ENCODE results near the gene FGR. TPM values are rescaled to one million over a fixed set of nuclear protein-coding genes. Genes with fewer than 3 reads are reported as not detected.

FGR gene
- total RNA-seq, 1 donor from 2014 or later: 149 TPM

DNA sequence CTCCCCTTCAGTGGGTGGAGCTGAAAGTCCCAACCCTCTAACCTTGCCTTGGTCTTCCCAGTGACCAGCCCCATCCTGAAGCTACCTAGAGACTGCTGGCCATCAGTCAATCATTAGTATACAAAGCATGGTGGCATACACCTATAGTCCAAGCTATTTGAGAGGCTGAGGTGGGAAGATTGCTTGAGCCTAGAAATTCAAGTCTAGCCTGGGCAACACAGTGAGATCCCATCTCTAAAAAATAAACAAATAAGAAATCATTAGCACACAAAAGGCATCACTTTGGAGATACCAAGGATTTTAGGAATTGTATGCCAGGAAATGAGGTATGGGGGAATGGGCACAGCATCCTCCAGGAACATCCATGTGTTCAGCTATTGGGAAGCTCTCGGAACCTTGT is 41.4 kb upstream of the FGR start:
- H3K4me1 ChIP-seq: peaks cover 14% of the 10 kb centered on the region
- H3K36me3 ChIP-seq: no peaks in the 10 kb centered on the region
- intact Hi-C loops (cut with DNase I): no loop called here
- no peaks in the 10 kb centered on the region for H3K27me3 ChIP-seq
- no peak overlapping the region for H3K27ac ChIP-seq
- no peak overlapping the region for H3K4me3 ChIP-seq
- DNase-seq (no peak), ATAC-seq (no peak)
- TF ChIP-seq, protein P1, sequence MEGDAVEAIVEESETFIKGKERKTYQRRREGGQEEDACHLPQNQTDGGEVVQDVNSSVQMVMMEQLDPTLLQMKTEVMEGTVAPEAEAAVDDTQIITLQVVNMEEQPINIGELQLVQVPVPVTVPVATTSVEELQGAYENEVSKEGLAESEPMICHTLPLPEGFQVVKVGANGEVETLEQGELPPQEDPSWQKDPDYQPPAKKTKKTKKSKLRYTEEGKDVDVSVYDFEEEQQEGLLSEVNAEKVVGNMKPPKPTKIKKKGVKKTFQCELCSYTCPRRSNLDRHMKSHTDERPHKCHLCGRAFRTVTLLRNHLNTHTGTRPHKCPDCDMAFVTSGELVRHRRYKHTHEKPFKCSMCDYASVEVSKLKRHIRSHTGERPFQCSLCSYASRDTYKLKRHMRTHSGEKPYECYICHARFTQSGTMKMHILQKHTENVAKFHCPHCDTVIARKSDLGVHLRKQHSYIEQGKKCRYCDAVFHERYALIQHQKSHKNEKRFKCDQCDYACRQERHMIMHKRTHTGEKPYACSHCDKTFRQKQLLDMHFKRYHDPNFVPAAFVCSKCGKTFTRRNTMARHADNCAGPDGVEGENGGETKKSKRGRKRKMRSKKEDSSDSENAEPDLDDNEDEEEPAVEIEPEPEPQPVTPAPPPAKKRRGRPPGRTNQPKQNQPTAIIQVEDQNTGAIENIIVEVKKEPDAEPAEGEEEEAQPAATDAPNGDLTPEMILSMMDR (IDR thresholded peaks at IDR 0.05): no peak
- no peaks in the 10 kb centered on the region for H3K9me3 ChIP-seq

- no peaks in the 10 kb centered on the region for H3K27me3 ChIP-seq
- no peak for DNase-seq
- ATAC-seq: no peak
- H3K36me3 ChIP-seq: peaks cover under 1% of the 10 kb centered on the region
- intact Hi-C loops (cut with DNase I): no loop called here
- TF ChIP-seq, protein P1 (IDR thresholded peaks at IDR 0.05): no peak
- peaks cover 34% of the 10 kb centered on the region for H3K4me1 ChIP-seq
- peak overlapping the region; percentile 68 for H3K4me3 ChIP-seq
- H3K9me3 ChIP-seq: no peaks in the 10 kb centered on the region
- peak overlapping the region; percentile 78 for H3K27ac ChIP-seq
These were observed 37.7 kb upstream of the FGR start for GRCh38 chr1:27672750-27673112.

DNA sequence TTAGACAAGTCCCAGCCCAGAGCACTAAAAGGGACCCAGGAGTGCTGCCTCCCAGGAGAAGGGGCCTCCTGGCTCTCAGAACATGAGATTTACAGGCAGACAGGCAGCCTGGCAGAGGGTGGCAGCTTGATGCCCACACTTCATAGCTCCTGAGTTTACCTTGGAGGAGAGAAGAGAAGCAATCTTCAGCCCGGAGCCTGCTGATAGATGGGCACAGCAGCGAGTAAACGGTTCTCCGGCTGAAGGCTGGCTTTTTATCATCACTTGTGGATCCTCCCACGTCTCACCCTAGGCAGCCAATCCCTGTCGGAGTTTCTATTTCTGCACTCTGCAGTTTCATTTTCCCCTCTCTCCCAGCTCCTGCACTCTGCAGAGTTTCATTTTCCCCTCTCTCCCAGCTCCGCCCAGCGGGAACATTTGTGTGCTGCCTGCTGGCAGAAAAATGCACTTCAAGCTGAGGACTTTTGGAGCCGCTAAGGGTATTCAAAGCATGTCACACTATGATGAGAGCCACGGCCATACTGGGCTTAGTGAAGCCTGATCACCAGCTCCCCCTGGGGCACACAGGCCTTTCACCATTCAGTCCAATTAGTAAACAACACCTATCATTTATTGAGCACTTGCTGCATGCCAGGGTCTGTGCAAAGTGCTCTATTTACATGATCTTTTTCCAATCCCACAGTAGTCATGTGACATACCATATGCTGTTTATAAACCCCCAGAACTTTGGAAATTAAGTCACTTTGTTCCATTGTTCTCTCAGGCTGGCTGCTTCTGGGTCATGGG is 37.2 kb upstream of the FGR start, which contains the start of gene IFI6:
Gene IFI6 (minus strand): TSS at position 229 of the 786 bp plus-strand sequence. CDS start 2,878 bp downstream, outside the sequence.
- H3K27ac ChIP-seq: peak within 1 kb of the TSS; percentile 78
- TF ChIP-seq, protein P1 (IDR thresholded peaks at IDR 0.05): peak; percentile 50
- intact Hi-C loops (cut with DNase I): no loop called here
- H3K36me3 ChIP-seq: peaks cover 5% of the 10 kb centered on the region
- DNase-seq (peak; percentile 90), ATAC-seq (peak; percentile 97)
- peaks cover 34% of the 10 kb centered on the region for H3K4me1 ChIP-seq
- H3K4me3 ChIP-seq: peak within 1 kb of the TSS; percentile 68
- no peaks in the 10 kb centered on the region for H3K27me3 ChIP-seq
- H3K9me3 ChIP-seq: no peaks in the 10 kb centered on the region

DNA sequence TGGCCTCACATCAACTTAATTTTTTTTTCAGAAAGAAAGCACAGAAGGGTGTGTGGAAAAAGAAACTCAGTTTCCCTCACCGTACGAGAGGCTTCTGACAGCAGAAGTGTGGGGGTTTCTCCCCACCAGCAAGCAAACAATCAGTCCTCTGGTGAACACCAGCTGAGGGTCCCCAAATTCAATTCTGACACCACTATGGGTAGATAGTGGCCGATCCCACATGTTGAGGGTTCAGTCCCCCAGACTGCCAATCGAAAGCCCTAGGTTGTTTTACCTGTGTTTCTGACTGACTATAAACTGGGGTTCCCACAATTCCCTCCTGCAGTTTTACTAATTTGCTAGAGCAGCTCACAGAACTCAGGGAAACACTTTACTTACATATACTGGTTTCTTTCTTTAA is 34.9 kb upstream of the FGR start:
- H3K4me1 ChIP-seq: peaks cover 34% of the 10 kb centered on the region
- ATAC-seq (no peak), DNase-seq (no peak)
- intact Hi-C loops (cut with DNase I): loop anchor here (10.0 kb wide), 1 partner anchor 275 kb away; the partner anchor contains the start of gene GPR3
- peak overlapping the region; percentile 68 for H3K4me3 ChIP-seq
- no peaks in the 10 kb centered on the region for H3K9me3 ChIP-seq
- peaks cover 16% of the 10 kb centered on the region for H3K36me3 ChIP-seq
- H3K27me3 ChIP-seq: no peaks in the 10 kb centered on the region
- H3K27ac ChIP-seq: no peak overlapping the region
- TF ChIP-seq, protein P1 (IDR thresholded peaks at IDR 0.05): no peak

GRCh38 chr1:27668808-27669723 is 34.1 kb upstream of the FGR start:
- Histone ChIP-seq H3K27ac (no peak overlapping the region), H3K4me1 (peaks cover 34% of the 10 kb centered on the region), H3K4me3 (peak overlapping the region; percentile 68), H3K27me3 (no peaks in the 10 kb centered on the region), H3K36me3 (peaks cover 16% of the 10 kb centered on the region), H3K9me3 (no peaks in the 10 kb centered on the region)
- TF ChIP-seq, protein P1 (IDR thresholded peaks at IDR 0.05): peak; percentile 88
- intact Hi-C loops (cut with DNase I): loop anchor here (10.0 kb wide), 1 partner anchor 274 kb away; the partner anchor contains the start of gene GPR3
- ATAC-seq (peak; percentile 63), DNase-seq (peak; percentile 92)

Data from upper lobe of right lung (tissue), 1 donor.